Suppressor macrophage treated with lipopolysaccharide for 1 hour (primary cell): ENCODE measurements around the gene DND1.
A peak's percentile ranks its signal among the peaks of the same experiment; 100 is the strongest.
"Not testable (repeated sequence)": the region's sequence is repeated elsewhere in the genome, so short reads cannot be mapped to it uniquely, and the experiment has no call there.

Experiments used
- DNase-seq, 3 donors: peaks; one replicate each; pipeline ENCODE4 v3.0.0-alpha.2; 2020 to 2022

The DND1 gene

DNA sequence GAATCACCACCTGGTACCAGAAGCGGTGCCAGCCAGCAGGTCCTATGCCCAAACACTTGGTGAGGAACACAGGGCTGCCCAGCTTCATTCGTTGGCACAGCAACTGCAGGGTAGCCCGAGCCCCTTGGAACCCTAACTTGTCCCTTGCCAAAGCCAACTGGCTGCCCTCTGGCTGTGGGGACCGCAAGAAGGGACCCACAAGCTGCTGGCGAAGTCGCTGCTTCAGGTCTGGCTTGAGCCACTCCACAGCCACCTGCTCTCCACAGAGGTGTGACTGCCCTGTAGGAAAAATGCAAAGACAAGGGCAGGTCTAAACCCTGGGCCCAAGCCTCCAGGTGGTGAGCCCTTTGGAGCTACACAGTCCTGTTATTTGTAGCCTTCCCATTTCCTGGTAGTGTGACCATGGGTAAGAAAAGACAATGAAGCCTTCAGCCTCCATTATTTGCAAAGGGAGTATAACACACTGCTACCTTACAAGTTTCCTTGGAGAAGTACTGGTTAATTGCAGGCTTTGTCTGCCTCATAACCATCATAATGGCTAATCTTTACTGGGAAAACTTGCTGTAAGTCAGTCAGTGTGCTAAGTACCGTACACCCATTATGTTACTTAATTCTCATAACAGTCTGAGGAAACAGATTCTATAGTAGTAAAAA is 1.8 kb downstream of the DND1 start:
- DNase-seq, result no peak

DNA sequence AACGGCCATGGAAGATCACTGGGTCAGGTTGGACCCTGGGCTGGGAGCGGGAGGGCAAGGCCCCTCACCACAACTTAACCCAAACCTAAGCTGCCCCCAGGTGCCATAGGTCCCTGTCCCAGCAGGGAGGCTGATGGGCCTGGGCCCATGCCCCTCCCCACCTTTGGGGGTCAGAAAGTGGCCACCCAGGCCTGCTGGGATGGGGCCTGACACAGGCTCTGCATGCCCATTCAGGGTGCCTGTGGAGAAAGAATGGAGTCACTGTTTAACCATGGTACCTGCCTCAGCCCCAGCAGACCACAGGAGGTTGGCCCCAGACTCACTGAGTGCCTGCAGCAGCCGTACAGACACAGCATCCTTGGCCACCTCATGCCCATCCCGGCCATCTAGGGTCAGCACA is 2.3 kb downstream of the DND1 start:
- not testable (repeated sequence) for DNase-seq

- DNase-seq, result peak; percentile 97 to 98 (median 97)
Observed at GRCh38 chr5:140664359-140665119, 8.8 kb downstream of the DND1 start, which contains the start of gene WDR55. Gene WDR55 (plus strand): TSS chr5:140664904. CDS start chr5:140664913, 9 bp downstream.

- DNase-seq, result no peak
Observed at GRCh38 chr5:140664030-140664358, 9.4 kb downstream of the DND1 start.

- DNase-seq, result not testable (repeated sequence)
Observed at GRCh38 chr5:140660371-140660770, 13.0 kb downstream of the DND1 start.

- DNase-seq, result no peak
Observed at GRCh38 chr5:140658870-140659269, 14.5 kb downstream of the DND1 start.

- peak in 1 of 3 donors; percentile 82 for DNase-seq
Observed at GRCh38 chr5:140647042-140647419, 26.3 kb downstream of the DND1 start.

DNA sequence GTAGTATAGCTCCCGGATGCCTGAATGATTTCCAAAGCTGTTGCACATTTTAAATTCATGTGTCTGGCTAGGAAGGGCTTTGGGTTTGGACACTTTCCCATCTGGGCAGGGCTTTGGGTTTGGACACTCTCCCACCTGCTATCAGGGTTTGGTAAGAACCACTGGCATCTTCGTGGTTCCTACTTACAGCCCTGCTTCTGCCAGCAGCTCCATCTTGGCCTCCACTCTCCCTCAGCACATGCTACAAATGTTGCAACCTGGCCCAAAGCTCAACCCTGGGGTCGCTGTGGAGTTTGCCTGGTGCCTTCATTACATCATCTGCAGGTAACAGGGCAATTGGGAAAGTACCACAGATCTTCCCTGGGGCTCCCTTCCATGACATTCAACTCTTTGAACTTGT is 30.7 kb downstream of the DND1 start:
- DNase-seq, result no peak

DNA sequence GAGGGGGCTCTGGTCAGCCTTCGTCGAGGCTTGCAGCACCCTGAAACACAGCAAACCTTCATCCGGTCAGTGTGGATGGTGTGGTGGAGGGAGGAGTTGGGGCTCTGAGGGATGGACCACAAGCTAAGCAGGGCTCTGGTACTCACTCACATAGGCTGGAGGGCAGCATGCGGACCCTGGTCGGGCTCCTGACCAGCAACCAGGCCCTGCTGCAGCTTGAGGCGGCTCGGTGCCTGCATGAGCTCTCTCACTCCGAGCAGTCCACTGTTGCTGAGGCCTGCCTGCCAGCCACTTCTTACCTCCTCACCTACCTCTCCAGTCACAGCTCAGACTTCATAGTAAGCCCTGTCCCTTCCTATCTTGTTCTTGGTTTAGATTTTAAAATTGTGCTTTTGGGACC is 31.7 kb downstream of the DND1 start:
- DNase-seq, result no peak

DNA sequence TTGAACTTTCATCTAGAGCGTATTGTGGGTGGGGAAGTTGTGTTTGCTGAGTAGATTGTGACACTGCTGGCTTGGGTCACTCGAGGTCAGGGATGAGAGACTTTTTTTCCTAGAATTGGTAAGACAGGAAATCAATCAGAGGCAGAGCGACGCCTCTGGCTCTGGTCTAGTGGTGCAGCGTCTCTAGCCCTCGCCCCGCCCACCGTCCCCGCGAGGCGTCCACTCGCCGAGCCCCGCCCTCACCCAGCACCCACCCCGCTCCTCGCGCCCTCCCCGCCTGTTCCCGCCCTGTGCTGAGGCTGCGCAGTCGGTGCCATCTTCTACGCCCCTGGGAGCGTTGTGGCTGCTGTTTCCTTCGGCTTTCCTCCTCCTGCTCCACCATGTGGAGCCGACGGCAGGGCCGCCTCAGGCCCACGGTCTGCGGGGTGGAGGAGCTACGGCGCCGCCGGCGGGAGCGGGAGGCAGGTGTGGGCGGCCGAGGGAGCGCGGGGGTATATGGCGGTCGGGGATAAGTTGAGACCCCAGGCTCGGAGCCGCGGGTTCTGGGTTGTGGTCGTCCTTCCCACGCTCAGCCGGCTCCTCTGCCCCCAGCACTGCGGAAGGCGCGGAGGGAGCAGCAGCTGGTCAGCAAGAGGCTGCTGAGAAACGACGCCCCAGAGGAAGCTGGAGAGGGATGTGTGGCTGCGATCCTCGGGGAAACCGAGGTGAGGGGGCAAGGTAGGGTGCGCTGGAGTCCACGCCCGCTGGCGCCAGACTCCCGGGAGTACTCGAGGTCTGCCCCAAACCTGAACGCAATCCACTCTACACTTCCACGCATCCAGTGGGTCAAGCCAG is 34.0 kb downstream of the DND1 start, which contains the start of gene TMCO6:
TMCO6 (plus strand) TSS at position 304 of the 834 bp plus-strand sequence; CDS start at position 381, 77 bp downstream.
- peak; percentile 99 to 100 (median 99) for DNase-seq

DNA sequence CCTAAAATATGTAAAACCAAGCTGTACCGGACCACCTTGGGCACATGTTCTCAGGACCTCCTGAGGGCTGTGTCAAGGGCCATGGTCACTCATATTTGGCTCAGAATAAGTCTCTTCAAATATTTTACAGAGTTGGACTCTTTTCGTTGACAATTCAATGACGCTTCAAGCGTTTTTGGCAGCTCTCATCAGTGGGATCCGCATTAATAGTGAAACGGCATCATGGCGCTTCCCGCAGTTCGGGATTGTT is 34.6 kb downstream of the DND1 start:
- not testable (repeated sequence) for DNase-seq

- no peak for DNase-seq
Observed at GRCh38 chr5:140637371-140638100, 35.8 kb downstream of the DND1 start.

DNA sequence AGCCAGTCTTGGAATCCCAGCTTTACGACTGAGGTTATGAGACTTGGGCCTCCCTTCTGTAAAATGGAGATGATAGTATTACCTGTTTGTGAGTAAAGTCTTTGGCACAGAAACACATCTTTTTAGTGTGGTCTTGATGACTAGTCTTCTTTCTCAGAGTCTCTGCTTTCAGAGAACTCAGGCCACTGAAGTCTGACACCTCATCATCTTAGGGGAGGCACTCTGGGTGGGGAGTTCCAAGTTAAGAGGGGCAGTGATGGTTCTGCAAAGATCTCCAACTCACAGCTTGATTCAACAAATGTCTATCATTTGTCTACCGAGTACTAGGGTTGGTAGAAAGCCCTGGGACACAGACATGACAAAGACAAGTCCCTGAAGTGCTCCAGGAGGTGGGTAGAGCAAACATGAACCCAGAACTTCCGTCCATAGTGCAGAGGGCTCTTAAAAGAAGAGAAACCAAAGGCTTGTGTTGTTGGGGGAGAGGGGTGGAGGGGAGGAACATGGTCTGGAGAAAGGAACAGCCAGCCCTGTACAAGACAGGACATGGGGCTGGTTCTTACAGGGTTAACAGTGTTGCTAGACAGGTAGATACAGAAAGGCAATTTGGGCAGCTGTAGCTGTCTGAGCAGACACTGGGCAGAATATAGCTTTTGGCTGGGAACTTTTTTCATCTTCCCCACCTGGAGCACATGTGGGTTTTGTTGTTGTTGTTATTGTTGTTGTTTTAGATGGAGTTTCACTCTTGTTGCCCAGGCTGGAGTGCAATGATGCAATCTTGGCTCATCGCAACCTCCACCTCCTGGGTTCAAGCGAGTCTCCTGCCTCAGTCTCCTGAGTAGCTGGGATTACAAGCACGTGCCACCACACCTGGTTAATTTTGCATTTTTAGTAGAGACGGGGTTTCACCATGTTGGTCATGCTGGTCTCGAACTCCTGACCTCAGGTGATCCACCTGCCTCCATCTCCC is 37.8 kb downstream of the DND1 start:
- no peak for DNase-seq

DNA sequence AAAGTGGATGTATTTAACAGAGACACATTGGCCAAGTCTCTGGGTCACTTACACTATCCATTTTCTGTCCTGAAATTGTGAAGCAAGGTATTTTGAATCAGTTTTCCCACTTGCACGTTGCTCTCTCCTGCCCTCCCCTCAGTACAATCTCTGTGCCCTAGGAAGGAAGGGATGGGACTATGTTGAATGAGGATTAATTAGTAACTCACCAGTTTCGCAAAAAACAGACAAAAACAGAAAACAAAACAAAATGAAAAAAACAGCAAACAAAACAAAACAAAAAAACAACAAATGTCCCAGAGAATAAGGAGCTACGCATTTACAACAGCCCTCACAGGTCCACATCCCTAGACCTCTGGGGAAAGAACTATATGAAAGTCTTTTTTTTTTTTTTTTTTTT is 39.3 kb downstream of the DND1 start:
- DNase-seq, result no peak

GRCh38 chr5:140633501-140633900 is 39.9 kb downstream of the DND1 start:
- DNase-seq, result peak in 2 of 3 donors; percentile 81 to 88

DNA sequence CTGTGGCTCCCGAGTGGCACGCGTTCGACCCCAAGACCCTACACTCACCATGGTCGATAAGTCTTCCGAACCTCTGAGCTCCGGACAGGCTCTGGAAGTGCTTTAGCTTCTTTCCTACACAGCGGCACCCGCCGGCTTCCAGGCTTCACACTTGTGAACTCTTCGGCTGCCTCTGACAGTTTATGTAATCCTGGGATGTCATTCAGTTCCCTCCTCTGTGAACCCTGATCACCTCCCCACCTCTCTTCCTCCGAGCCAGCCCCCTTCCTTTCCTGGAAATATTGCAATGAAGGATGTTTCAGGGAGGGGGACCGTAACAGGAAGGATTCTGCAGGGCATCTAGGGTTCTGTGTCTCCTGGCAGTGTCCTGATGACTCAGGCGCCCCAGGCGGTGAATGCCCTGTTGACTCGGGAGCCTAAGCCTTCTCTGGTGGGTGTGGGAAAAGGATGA is 40.3 kb downstream of the DND1 start, which contains the start of gene CD14:
CD14 (minus strand) TSS at position 155 of the 451 bp plus-strand sequence; CDS start at position 51, 104 bp downstream.
- DNase-seq, result peak; percentile 93 to 96 (median 93)

DNA sequence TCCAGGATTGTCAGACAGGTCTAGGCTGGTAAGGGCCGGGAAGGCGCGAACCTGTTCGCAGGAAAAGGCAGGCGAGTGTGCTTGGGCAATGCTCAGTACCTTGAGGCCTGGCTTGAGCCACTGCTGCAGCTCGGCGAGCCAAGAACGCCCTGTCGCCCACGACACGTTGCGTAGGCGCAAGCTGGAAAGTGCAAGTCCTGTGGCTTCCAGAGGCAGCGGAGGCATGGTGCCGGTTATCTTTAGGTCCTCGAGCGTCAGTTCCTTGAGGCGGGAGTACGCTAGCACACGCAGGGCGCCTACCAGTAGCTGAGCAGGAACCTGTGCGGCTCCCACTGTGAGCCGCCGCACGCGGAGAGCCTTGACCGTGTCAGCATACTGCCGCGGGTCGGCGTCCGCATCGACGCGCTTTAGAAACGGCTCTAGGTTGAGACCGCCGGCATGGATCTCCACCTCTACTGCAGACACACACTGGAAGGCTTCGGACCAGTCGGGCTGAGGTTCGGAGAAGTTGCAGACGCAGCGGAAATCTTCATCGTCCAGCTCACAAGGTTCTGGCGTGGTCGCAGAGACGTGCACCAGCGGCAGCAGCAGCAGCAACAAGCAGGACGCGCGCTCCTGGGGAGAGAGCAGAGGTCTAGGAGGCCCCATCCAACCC is 40.9 kb downstream of the DND1 start:
- peak; percentile 83 to 89 (median 88) for DNase-seq

GRCh38 chr5:140631831-140632365 is 41.5 kb downstream of the DND1 start:
- DNase-seq, result no peak

DNA sequence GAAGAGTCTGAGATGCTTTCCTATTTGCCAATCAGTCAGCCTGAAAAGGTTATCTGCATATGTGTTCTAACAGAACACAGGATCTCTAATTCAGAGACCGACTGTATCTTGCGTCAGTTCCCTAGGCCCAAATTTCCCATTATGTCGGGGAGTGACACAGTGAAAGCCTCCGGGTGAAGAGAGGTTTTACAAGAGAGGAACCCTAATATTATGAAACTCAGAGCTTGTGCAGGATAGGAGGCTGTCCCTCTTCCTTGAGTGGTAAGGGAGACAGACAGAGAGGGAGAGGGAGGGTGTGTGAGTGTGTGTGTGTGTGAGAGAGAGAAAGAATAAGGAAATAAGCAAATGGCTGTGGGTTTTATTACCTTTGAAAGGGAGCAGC is 42.3 kb downstream of the DND1 start:
- peak; percentile 85 to 94 (median 90) for DNase-seq

DNA sequence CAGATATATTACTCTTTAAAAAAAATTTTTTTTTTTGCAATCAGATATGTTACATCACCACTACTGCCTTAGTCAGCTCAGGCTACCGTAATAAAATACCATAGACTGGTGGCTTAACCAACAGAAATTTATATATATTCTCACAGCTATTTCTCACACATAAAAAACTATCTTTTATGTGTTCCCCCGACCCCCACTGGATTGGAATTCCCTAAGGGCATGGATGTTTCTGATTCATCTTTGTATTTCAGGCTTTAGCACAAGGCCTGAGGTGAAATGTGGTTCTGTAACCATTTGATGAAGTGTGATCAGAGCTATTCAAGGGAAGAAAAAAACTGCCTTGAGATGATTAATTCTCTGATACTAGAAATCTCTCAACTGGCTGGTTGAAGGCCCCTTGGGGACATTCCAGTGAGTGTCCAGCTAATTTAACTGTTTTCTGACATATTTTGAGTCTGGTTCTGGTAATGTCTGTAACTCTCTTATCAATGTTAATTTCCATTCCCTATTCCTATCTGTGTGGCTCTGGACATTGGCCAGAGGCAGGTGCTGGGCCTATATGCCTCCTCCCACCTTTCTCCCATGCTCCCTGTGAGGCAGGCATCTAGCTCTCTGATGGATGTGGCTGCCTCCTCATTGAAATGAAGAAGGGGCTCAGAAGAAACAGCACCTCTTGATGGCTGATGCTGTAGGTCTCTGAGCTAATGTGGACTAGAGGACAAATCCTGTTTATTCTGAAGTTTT is 42.9 kb downstream of the DND1 start:
- peak; percentile 69 to 92 (median 78) for DNase-seq
